ENCODE results near the gene ZNF605.
"Not testable (repeated sequence)": the region's sequence is repeated elsewhere in the genome, so short reads cannot be mapped to it uniquely, and the experiment has no call there.

ZNF605 gene

GRCh38 chr12:132918680-132919079 is 37.4 kb downstream of the ZNF605 start:
- H3K79me2 ChIP-seq (ENCODE audit: low read length), result no peaks in the 10 kb centered on the region
- no peaks in the 10 kb centered on the region for H3K9me2 ChIP-seq (replicated peaks; ENCODE audit: insufficient read depth, low read length)
- H3K9ac ChIP-seq (ENCODE audit: low read length), result no peak overlapping the region
- no peak overlapping the region for H3K4me2 ChIP-seq (ENCODE audit: low read depth, low read length)
- H3K4me1 ChIP-seq (ENCODE audit: low read length), result no peaks in the 10 kb centered on the region
- H2AFZ ChIP-seq (ENCODE audit: low read length), result no peak overlapping the region
- TF ChIP-seq EZH2phosphoT487 (IDR thresholded peaks at IDR 0.05; ENCODE audit: low read length), result no peak
- no peak for TF ChIP-seq CTCF (IDR thresholded peaks at IDR 0.05; ENCODE audit: low read length)
- no peak for TF ChIP-seq EZH2 (optimal IDR thresholded peaks at IDR 0.05; ENCODE audit: low read depth, low read length)
- no peaks in the 10 kb centered on the region for H3K36me3 ChIP-seq (replicated peaks; ENCODE audit: insufficient read depth, low read length)
- H3K4me3 ChIP-seq (ENCODE audit: low read length), result no peak overlapping the region
- no peak for DNase-seq
- no peak overlapping the region for H3K27ac ChIP-seq (ENCODE audit: low read length)
- H3K27me3 ChIP-seq (replicated peaks; ENCODE audit: insufficient read depth, low read length), result no peaks in the 10 kb centered on the region
- H4K20me1 ChIP-seq (ENCODE audit: insufficient read depth, low read length), result no peaks in the 10 kb centered on the region
- H3F3A ChIP-seq (ENCODE audit: insufficient read depth, low read length), result no peaks in the 10 kb centered on the region
- H3K9me3 ChIP-seq (replicated peaks; ENCODE audit: insufficient read depth, low read length), result no peaks in the 10 kb centered on the region

GRCh38 chr12:132909030-132909368 is 47.1 kb downstream of the ZNF605 start:
- no peaks in the 10 kb centered on the region for H3K36me3 ChIP-seq (replicated peaks; ENCODE audit: insufficient read depth, low read length)
- H3K9ac ChIP-seq (ENCODE audit: low read length), result no peak overlapping the region
- H2AFZ ChIP-seq (ENCODE audit: low read length), result no peak overlapping the region
- no peaks in the 10 kb centered on the region for H3F3A ChIP-seq (ENCODE audit: insufficient read depth, low read length)
- no peaks in the 10 kb centered on the region for H3K79me2 ChIP-seq (ENCODE audit: low read length)
- H4K20me1 ChIP-seq (ENCODE audit: insufficient read depth, low read length), result no peaks in the 10 kb centered on the region
- H3K4me3 ChIP-seq (ENCODE audit: low read length), result no peak overlapping the region
- H3K4me1 ChIP-seq (ENCODE audit: low read length), result no peaks in the 10 kb centered on the region
- no peak overlapping the region for H3K4me2 ChIP-seq (ENCODE audit: low read depth, low read length)
- H3K27me3 ChIP-seq (replicated peaks; ENCODE audit: insufficient read depth, low read length), result no peaks in the 10 kb centered on the region
- no peak overlapping the region for H3K27ac ChIP-seq (ENCODE audit: low read length)
- no peaks in the 10 kb centered on the region for H3K9me3 ChIP-seq (replicated peaks; ENCODE audit: insufficient read depth, low read length)
- no peak for TF ChIP-seq EZH2 (optimal IDR thresholded peaks at IDR 0.05; ENCODE audit: low read depth, low read length)
- no peak for TF ChIP-seq EZH2phosphoT487 (IDR thresholded peaks at IDR 0.05; ENCODE audit: low read length)
- no peak for TF ChIP-seq CTCF (IDR thresholded peaks at IDR 0.05; ENCODE audit: low read length)
- no peaks in the 10 kb centered on the region for H3K9me2 ChIP-seq (replicated peaks; ENCODE audit: insufficient read depth, low read length)
- no peak for DNase-seq

GRCh38 chr12:132908145-132909029 is 47.7 kb downstream of the ZNF605 start:
- no peaks in the 10 kb centered on the region for H3K79me2 ChIP-seq (ENCODE audit: low read length)
- no peak overlapping the region for H3K4me2 ChIP-seq (ENCODE audit: low read depth, low read length)
- H2AFZ ChIP-seq (ENCODE audit: low read length), result no peak overlapping the region
- H3F3A ChIP-seq (ENCODE audit: insufficient read depth, low read length), result no peaks in the 10 kb centered on the region
- no peak overlapping the region for H3K9ac ChIP-seq (ENCODE audit: low read length)
- TF ChIP-seq EZH2 (optimal IDR thresholded peaks at IDR 0.05; ENCODE audit: low read depth, low read length) (no peak), EZH2phosphoT487 (IDR thresholded peaks at IDR 0.05; ENCODE audit: low read length) (no peak), CTCF (IDR thresholded peaks at IDR 0.05; ENCODE audit: low read length) (no peak)
- H4K20me1 ChIP-seq (ENCODE audit: insufficient read depth, low read length), result no peaks in the 10 kb centered on the region
- no peaks in the 10 kb centered on the region for H3K4me1 ChIP-seq (ENCODE audit: low read length)
- H3K27me3 ChIP-seq (replicated peaks; ENCODE audit: insufficient read depth, low read length), result no peaks in the 10 kb centered on the region
- H3K4me3 ChIP-seq (ENCODE audit: low read length), result no peak overlapping the region
- no peaks in the 10 kb centered on the region for H3K9me2 ChIP-seq (replicated peaks; ENCODE audit: insufficient read depth, low read length)
- DNase-seq, result no peak
- H3K36me3 ChIP-seq (replicated peaks; ENCODE audit: insufficient read depth, low read length), result no peaks in the 10 kb centered on the region
- H3K9me3 ChIP-seq (replicated peaks; ENCODE audit: insufficient read depth, low read length), result no peaks in the 10 kb centered on the region
- no peak overlapping the region for H3K27ac ChIP-seq (ENCODE audit: low read length)

GRCh38 chr12:132907789-132908144 is 48.3 kb downstream of the ZNF605 start:
- H3K36me3 ChIP-seq (replicated peaks; ENCODE audit: insufficient read depth, low read length); H3K4me3 ChIP-seq (ENCODE audit: low read length); DNase-seq; H3K27ac ChIP-seq (ENCODE audit: low read length); H3K79me2 ChIP-seq (ENCODE audit: low read length); H2AFZ ChIP-seq (ENCODE audit: low read length); H3K9me3 ChIP-seq (replicated peaks; ENCODE audit: insufficient read depth, low read length); H3K4me2 ChIP-seq (ENCODE audit: low read depth, low read length); H3K9ac ChIP-seq (ENCODE audit: low read length); H4K20me1 ChIP-seq (ENCODE audit: insufficient read depth, low read length); H3F3A ChIP-seq (ENCODE audit: insufficient read depth, low read length); H3K27me3 ChIP-seq (replicated peaks; ENCODE audit: insufficient read depth, low read length); H3K4me1 ChIP-seq (ENCODE audit: low read length); H3K9me2 ChIP-seq (replicated peaks; ENCODE audit: insufficient read depth, low read length): not testable (repeated sequence)

Measured in MM.1S (cell line).